NCI-H69 (cell line): ENCODE data around the gene CCSER1.
"Not testable (repeated sequence)": the region's sequence is repeated elsewhere in the genome, so short reads cannot be mapped to it uniquely, and the experiment has no call there.

ENCODE experiments used
- DNase-seq: peaks from one replicate; lab custom pipeline; 2025; lab: John Stamatoyannopoulos, UW

CCSER1 gene

DNA sequence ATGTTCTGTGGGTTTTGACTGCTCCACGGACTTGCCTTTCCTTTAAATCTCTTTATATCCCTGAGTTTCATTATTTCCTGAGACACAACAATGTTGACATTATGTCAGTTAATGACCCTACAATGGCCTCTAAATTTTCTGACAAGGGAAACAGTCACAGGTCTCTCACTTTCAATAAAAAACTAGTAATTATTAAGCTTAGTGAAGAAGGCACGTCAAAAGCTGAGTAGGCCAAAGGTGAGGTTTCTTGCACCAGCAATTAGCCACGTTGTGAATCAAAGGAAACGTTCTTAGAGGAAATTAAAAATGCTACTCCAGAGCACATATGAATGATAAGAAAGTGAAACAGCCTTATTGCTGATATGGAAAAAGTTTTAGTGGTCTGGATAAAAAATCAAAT, 1246.4 kb downstream of the CCSER1 start:
- DNase-seq, result no peak

DNA sequence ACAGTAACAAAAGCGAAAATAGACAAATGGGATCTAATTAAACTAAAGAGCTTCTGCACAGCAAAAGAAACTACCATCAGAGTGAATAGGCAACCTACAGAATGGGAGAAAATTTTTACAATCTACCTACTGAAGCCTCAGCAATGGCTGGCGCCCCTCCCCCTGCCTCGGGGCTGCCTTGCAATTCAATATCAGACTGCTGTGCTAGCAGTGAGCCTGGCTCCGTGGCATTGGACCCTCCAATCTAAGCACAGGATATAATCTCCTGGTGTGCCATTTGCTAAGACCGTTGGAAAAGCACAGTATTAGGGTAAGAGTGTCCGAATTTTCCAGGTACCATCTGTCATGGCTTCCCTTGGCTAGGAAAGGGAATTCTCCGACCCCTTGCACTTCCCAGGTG, 1278.2 kb downstream of the CCSER1 start:
- not testable (repeated sequence) for DNase-seq

DNA sequence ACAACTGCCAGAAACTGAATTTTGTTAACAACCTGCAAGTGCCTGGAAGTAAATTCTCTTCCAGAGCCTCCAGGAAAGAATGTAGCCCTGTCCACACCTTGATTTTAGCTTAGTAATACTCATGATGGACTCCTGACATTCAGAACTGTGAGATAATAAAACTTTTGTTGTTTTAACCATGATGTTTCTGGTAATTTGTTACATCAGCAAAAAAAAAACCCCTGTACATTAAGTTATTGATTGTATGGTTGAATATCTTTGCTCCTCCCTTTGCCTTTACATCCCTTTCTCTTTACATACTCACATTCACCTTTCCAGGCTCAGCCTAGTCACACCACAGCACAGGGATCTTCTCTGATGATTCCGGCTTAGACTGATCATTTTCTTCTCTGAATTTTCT, 1294.8 kb downstream of the CCSER1 start:
- DNase-seq, result no peak

DNA sequence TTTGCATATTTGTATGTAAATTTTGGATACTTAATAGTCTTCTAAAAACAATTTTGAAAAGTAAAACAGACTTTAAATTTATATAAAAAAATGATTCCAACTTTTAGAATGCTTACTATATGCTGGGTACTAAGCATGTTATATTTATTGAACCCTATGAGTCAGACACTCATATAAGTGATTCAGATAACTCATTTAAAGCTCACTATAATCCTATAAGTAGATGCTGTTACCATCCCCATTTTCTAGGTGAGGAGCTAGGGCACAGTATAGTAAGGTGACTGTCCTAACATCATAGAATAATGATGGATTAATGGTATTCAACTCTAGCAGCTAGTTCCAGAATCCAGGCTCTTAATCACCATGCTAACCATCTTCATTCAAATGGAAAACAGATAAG, 1299.5 kb downstream of the CCSER1 start:
- DNase-seq, result no peak

GRCh38 chr4:91427171-91427570, 1300.0 kb downstream of the CCSER1 start:
- no peak for DNase-seq

DNA sequence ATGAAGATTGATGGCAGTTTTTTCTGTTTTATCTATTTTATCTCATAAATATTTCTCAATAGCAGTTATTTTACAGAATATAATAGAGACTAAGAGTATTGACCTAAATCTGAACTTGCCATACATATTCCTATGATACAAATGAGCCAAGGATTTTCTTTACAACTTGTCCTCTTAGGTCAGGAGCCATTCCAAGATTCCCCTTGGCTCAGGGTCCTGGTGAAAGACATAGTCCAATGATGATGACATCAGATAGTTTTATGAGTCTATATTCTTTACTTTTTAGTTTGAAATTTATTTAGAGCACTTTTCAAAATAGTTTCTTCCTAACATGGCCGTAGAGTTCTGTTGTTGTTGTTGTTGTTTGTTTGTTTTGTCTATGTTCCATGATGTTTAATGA, 1307.4 kb downstream of the CCSER1 start:
- no peak for DNase-seq

DNA sequence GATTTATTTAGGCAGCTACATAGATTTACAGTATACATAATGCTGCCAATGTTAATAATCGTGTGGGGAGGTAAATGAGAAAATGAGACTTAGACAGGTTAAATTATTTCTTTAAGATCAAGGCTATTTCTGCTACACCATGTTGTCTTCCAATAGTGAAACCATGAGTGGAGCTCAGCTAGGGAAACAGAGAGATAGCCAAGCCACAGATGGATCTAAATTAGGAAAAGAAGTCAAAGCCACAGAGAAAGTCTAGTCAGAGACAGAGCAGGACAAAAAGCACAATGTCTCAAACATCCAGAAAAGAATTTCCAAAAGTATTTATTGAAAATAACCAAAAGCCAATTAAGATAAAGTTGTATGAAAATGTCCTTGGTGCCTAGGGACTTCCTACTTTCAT, 1309.4 kb downstream of the CCSER1 start:
- no peak for DNase-seq

GRCh38 chr4:91447168-91447567, 1320.0 kb downstream of the CCSER1 start:
- DNase-seq, result peak; percentile 20

GRCh38 chr4:91448668-91449330, 1321.6 kb downstream of the CCSER1 start:
- DNase-seq, result peak; percentile 39

- no peak for DNase-seq
Measured at GRCh38 chr4:91454111-91454510, 1326.9 kb downstream of the CCSER1 start.

- DNase-seq, result not testable (repeated sequence)
Measured at GRCh38 chr4:91462566-91462965, 1335.4 kb downstream of the CCSER1 start.

DNA sequence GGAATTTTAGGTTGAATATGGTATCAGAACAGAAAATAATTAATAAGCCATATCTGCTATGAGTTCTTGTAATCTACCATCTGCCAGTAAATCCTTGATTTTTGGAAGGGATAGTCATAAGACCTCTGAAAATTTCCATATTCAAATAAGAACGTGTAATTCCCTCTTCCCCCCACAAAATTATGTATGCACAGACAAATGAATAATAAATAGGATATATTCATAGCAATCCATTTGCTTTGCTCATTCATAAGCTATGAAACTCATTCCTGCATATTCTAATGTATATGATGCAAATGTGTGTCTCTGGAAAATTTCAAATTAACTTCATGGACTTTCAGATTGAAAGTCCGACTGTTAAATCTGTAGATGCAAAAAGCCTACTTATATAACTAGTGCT, 1343.5 kb downstream of the CCSER1 start:
- no peak for DNase-seq

GRCh38 chr4:91471280-91471679, 1344.1 kb downstream of the CCSER1 start:
- peak; percentile 62 for DNase-seq

- DNase-seq, result no peak
Measured at GRCh38 chr4:91472046-91472445, 1344.9 kb downstream of the CCSER1 start.

DNA sequence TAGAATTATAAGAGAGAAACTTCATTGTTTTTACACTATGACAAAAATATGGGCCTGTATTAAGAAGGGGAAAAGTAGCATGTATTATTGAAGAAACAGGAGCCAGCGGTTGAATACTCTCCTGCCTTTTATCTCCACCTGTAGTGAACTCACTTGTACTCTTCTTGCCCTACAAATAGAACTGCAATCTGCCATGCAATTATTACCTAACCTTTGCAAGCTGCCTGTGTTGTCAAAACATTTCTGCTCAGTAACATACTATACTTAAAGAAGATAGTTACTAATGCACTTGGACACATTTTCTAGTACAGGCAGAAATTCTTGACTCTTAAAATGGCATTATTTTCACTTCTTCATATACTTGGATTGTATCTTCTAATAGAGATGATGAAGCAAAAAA, 1358.2 kb downstream of the CCSER1 start:
- DNase-seq, result peak; percentile 7

- no peak for DNase-seq
Measured at GRCh38 chr4:91488946-91489345, 1361.8 kb downstream of the CCSER1 start.

GRCh38 chr4:91497892-91498291, 1370.7 kb downstream of the CCSER1 start:
- DNase-seq, result peak; percentile 55

GRCh38 chr4:91502365-91502764, 1375.2 kb downstream of the CCSER1 start:
- DNase-seq, result peak; percentile 23

DNA sequence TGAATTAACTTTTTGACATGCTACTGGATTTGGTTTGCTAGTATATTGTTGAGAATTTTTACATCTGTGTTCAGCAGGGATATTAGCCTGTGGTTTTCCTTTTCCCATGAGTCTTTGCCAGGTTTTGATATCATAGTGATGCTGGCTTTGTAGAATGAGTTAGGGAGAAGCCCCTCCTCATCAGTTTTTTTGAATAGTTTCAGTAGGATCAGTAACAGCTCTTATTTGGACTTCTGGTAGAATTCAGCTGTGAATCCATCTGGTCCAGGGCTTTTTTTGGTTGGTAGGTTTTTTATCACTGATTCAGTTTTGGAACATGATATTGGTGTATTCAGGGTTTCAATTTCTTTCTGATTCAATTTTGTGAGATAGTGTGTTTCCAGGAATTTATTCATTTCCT, 1386.1 kb downstream of the CCSER1 start:
- DNase-seq, result no peak

GRCh38 chr4:91519155-91519554, 1392.0 kb downstream of the CCSER1 start:
- no peak for DNase-seq

DNA sequence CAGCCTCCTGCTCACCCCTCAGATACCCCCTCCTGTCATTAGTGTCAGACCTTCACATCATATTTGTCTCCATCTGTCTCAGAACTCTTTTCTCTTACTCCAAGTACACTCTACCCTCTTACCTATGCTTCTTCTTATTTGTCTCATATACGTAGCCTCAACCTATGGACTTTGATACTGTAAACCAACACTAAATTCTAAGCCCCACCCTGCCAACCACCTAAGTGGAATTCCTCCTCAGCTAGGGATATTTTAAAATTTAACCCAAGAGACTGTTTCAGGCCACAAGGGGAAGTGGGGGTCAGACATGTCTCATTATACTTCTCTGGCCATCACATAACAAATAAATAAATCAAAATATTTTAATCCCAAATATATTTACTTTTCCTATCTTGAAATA, 1398.4 kb downstream of the CCSER1 start:
- no peak for DNase-seq

DNA sequence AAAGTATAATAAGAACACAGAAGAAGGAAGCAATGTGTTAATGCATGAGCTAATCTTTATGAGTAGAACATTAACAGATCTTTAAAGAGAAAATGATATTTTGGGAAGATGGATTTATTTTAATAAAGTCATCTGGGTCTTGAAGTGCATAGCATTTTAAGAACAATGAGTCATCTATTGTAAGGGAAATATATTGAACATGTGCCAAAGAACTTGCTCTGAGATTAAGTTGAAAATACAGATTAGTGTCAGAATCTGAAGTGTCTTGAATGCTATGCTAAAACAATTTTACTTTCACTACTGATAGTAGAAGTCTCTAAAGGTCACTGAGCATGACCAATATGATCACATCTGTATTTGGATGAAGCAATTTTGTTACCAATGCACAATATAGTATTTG, 1399.9 kb downstream of the CCSER1 start:
- no peak for DNase-seq

- DNase-seq, result no peak
Measured at GRCh38 chr4:91567594-91567993, 1440.4 kb downstream of the CCSER1 start.

GRCh38 chr4:91577864-91578263, 1450.7 kb downstream of the CCSER1 start:
- no peak for DNase-seq
